Measurements from ENCODE around the gene HOXB3.

GRCh38 chr17:48537316-48537715, 52.7 kb downstream of the HOXB3 start:
- TF ChIP-seq, protein P1, sequence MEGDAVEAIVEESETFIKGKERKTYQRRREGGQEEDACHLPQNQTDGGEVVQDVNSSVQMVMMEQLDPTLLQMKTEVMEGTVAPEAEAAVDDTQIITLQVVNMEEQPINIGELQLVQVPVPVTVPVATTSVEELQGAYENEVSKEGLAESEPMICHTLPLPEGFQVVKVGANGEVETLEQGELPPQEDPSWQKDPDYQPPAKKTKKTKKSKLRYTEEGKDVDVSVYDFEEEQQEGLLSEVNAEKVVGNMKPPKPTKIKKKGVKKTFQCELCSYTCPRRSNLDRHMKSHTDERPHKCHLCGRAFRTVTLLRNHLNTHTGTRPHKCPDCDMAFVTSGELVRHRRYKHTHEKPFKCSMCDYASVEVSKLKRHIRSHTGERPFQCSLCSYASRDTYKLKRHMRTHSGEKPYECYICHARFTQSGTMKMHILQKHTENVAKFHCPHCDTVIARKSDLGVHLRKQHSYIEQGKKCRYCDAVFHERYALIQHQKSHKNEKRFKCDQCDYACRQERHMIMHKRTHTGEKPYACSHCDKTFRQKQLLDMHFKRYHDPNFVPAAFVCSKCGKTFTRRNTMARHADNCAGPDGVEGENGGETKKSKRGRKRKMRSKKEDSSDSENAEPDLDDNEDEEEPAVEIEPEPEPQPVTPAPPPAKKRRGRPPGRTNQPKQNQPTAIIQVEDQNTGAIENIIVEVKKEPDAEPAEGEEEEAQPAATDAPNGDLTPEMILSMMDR (IDR thresholded peaks at IDR 0.05): no peak
- no peak for TF ChIP-seq POLR2A (IDR thresholded peaks at IDR 0.05)
